Calu3 (cell line): ENCODE results near the gene SNCAIP. TPM values are rescaled to one million over a fixed set of nuclear protein-coding genes. Genes with fewer than 3 reads are reported as not detected.

Experiments used
- BruUV-seq: library from RNA; stranded (reverse); fragments of 400-500 nt; replicated peaks from 2 replicates; lab custom pipeline; 2021; lab: Mats Ljungman, UMichigan
- CTCF ChIA-PET: fragments of 300-600 bp; sonication (Branson Sonifier 250); formaldehyde crosslinking; loops from one replicate; lab custom pipeline; 2022; ENCODE audit warnings: antibody characterized with exemption; lab: Charles Lee
- DNase-seq: peaks from one replicate; pipeline ENCODE4 v3.0.0; 2022
- H3K27ac Mint-ChIP-seq: one replicate; pipeline ENCODE4 v1.8.0; 2022; ENCODE audit warnings: mixed read lengths; ENCODE audit not compliant: unreplicated experiment
- H3K27me3 Mint-ChIP-seq: one replicate; pipeline ENCODE4 v1.8.0; 2022; ENCODE audit warnings: mixed read lengths; ENCODE audit not compliant: unreplicated experiment
- H3K36me3 Mint-ChIP-seq: one replicate; pipeline ENCODE4 v1.8.0; 2022; ENCODE audit warnings: mild to moderate bottlenecking, moderate library complexity, mixed read lengths; ENCODE audit not compliant: insufficient read depth, unreplicated experiment
- H3K4me1 Mint-ChIP-seq: one replicate; pipeline ENCODE4 v1.8.0; 2022; ENCODE audit warnings: mild to moderate bottlenecking, low read depth, mixed read lengths; ENCODE audit not compliant: unreplicated experiment
- H3K4me3 Mint-ChIP-seq: one replicate; pipeline ENCODE4 v1.8.0; 2022; ENCODE audit warnings: mild to moderate bottlenecking, low read depth, moderate library complexity, mixed read lengths; ENCODE audit not compliant: unreplicated experiment
- H3K9me3 Mint-ChIP-seq: one replicate; pipeline ENCODE4 v1.8.0; 2022; ENCODE audit warnings: low read depth, mixed read lengths; ENCODE audit not compliant: unreplicated experiment
- CTCF ChIP-seq: fragments of 200-600 bp; IDR thresholded peaks from one replicate; pipeline ENCODE4 v1.8.0; 2022; ENCODE audit warnings: antibody characterized with exemption; ENCODE audit not compliant: unreplicated experiment
- intact Hi-C: fragments of 100-400 bp; cut with micrococcal nuclease; formaldehyde crosslinking; loops from one replicate; pipeline ENCODE4 v1.10.0; 2022; ENCODE audit not compliant: unreplicated experiment
- total RNA-seq: library from RNA; stranded (reverse); gene quantifications from 2 replicates; pipeline ENCODE4 v1.2.3, GENCODE V29; 2022

SNCAIP gene
- total RNA-seq, 1 experiment from 2014 or later, result not detected

- no peak overlapping the region for H3K4me3 Mint-ChIP-seq
- no TSS peak for BruUV-seq
- CTCF ChIA-PET, result no interaction called here
- H3K27me3 Mint-ChIP-seq, result peaks cover 16% of the 10 kb centered on the region
- no peak for TF ChIP-seq CTCF
- no peaks in the 10 kb centered on the region for H3K36me3 Mint-ChIP-seq
- no peak overlapping the region for H3K27ac Mint-ChIP-seq
- H3K4me1 Mint-ChIP-seq, result no peaks in the 10 kb centered on the region
- no peaks in the 10 kb centered on the region for H3K9me3 Mint-ChIP-seq
- no peak for DNase-seq
- intact Hi-C loops, result no loop called here
These were observed 18.8 kb downstream of the SNCAIP start for GRCh38 chr5:122330881-122331280.

- no peaks in the 10 kb centered on the region for H3K4me1 Mint-ChIP-seq
- TF ChIP-seq CTCF, result no peak
- H3K9me3 Mint-ChIP-seq, result no peaks in the 10 kb centered on the region
- BruUV-seq, result no TSS peak
- intact Hi-C loops, result no loop called here
- H3K27me3 Mint-ChIP-seq, result peaks cover 6% of the 10 kb centered on the region
- H3K4me3 Mint-ChIP-seq, result no peak overlapping the region
- H3K36me3 Mint-ChIP-seq, result no peaks in the 10 kb centered on the region
- no peak overlapping the region for H3K27ac Mint-ChIP-seq
- CTCF ChIA-PET, result no interaction called here
- DNase-seq, result no peak
These were observed 20.8 kb downstream of the SNCAIP start for GRCh38 chr5:122332599-122333555.

- TF ChIP-seq CTCF, result no peak
- no peaks in the 10 kb centered on the region for H3K36me3 Mint-ChIP-seq
- no peaks in the 10 kb centered on the region for H3K27me3 Mint-ChIP-seq
- CTCF ChIA-PET, result no interaction called here
- no peak overlapping the region for H3K27ac Mint-ChIP-seq
- no peaks in the 10 kb centered on the region for H3K9me3 Mint-ChIP-seq
- BruUV-seq, result no TSS peak
- intact Hi-C loops, result no loop called here
- DNase-seq, result no peak
- no peak overlapping the region for H3K4me3 Mint-ChIP-seq
- no peaks in the 10 kb centered on the region for H3K4me1 Mint-ChIP-seq
These were observed 21.5 kb downstream of the SNCAIP start for GRCh38 chr5:122333564-122333963.

GRCh38 chr5:122339591-122339990 lies 27.6 kb downstream of the SNCAIP start:
- no peaks in the 10 kb centered on the region for H3K27me3 Mint-ChIP-seq
- CTCF ChIA-PET, result no interaction called here
- DNase-seq, result no peak
- H3K9me3 Mint-ChIP-seq, result no peaks in the 10 kb centered on the region
- intact Hi-C loops, result no loop called here
- H3K4me3 Mint-ChIP-seq, result no peak overlapping the region
- TF ChIP-seq CTCF, result no peak
- peaks cover 8% of the 10 kb centered on the region for H3K4me1 Mint-ChIP-seq
- no peaks in the 10 kb centered on the region for H3K36me3 Mint-ChIP-seq
- H3K27ac Mint-ChIP-seq, result no peak overlapping the region
- BruUV-seq, result no TSS peak
